Glomerular endothelial cell (primary cell): ENCODE measurements around the gene RUNDC3A. TPM values are rescaled to one million over a fixed set of nuclear protein-coding genes. Genes with fewer than 3 reads are reported as not detected.
"Not testable (repeated sequence)": the region's sequence is repeated elsewhere in the genome, so short reads cannot be mapped to it uniquely, and the experiment has no call there.

Experiments
- DNase-seq: peaks from one replicate; pipeline ENCODE4 v3.0.0-alpha.2; 2011; ENCODE audit warnings: low read depth, low spot score; ENCODE audit errors: extremely low read depth
- total RNA-seq: library from RNA; depleted of rRNA; stranded (reverse); fragments of >200 nt; gene quantifications from 2 replicates; pipeline ENCODE4 v1.2.3, GENCODE V29; 2015

Gene RUNDC3A
- total RNA-seq, 1 donor from 2014 or later, result 0.82 TPM

DNA sequence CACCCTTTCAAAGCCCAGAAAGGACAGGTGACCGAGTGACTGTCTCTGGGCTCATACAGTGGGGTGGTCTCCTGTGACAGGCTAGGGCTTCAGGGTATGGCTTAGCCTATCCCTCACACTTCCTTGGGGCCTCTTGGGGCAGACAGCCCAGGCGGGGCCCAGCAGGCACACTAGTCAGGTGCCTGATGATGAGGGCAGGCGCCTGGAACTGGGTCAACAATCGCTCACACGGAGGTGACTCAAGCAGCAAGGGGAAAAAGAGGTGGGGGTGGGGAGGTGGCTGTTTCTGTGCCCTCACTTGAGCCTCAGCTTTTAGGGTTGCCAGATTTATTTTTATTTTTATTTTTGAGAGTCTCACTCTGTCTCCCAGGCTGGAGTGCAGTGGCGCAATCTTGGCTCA is 30.3 kb downstream of the RUNDC3A start:
- no peak for DNase-seq

DNA sequence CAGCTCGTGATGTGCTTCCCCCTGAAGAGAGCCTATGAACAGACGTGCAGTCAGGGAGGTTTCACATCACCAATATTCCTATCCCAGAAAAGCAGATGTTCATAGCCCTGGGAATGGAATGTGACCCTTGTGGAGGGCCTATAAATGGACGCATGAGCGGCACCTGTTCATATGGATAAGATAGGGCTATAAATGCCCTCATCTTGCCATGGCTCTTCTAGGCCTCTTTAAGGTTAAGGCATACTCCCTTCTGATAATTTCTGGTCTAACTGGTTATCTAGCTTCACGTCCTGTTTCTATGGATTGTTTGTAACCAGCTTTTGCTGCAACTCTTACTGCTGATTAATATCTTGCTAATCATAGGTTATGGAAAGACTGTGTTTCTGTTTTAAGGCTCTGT is 32.2 kb downstream of the RUNDC3A start:
- DNase-seq, result not testable (repeated sequence)

DNA sequence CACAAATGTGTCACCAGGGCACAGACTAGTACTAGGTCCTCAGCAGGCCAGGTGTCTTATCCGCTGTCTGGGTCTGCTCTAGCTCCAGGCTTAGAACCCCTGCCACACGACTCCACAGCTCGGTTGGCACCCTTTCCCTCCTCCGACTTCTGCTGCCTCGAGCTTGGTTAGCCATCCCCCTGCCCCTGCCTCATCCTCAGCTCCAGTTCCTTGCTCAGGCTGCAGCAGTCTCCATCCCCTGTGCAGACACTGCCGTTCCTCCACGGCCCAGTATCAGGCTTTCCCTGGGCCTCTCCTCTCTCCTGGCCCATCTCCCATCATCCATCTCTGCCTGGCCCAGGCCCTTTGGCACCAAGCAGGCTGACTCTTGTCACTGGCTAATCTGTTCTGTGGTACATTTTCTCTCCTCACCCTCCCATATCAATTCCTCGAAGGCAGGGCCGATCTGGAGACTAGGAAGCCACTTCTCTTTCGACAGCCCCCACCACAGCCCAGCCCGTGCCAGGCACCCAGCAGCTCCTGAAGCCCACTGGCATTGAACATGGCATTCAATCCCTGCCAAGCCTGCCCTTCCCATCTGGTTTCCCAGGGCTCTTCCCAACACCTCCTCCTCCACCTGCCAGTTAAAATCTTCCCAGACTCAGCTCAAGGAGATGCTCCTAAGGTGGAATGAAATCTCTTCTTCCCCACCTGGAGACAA is 35.3 kb downstream of the RUNDC3A start:
- no peak for DNase-seq

DNA sequence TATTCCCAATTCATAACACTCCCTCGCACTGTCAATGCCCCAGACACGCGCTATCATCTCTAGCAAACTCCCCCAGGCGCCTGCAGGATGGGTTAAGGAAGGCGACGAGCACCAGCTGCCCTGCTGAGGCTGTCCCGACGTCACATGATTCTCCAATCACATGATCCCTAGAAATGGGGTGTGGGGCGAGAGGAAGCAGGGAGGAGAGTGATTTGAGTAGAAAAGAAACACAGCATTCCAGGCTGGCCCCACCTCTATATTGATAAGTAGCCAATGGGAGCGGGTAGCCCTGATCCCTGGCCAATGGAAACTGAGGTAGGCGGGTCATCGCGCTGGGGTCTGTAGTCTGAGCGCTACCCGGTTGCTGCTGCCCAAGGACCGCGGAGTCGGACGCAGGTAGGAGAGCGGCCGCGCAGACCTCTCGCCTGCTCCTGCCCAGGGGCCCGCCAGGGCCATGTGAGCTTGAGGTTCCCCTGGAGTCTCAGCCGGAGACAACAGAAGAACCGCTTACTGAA is 36.6 kb downstream of the RUNDC3A start, which contains the start of gene GRN:
Gene GRN, plus strand, starts transcription at position 364 of the 515 bp plus-strand sequence. CDS start 3,863 bp downstream, outside the sequence.
- DNase-seq, result peak; percentile 90

DNA sequence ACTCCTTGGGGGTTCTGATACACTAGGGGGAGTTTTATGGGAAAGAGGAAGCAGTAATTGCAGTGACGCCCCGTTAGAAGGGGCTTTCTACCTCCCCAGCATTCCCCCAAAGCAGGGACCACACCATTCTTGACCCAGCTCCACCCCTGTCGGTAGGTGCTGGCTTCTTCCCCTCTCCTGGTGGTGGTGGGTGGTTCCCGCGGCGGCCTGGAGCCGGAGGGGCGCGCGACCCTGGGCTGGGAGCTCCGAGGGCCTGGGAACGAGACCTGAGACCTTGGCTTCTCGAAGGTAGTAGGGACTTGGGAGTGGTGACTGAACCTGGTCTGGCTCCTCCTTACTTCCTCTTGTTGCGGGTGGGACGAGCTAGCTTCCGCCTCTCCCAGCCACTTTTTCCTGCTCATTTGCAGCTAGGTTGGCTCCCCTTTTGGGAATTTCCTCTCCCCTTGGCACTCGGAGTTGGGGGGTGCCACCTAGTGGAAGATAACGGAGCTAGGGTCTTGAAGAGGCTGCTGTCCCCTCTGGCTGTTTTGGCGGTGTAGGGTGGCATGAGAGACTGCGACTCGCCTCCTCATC is 37.1 kb downstream of the RUNDC3A start:
- no peak for DNase-seq

DNA sequence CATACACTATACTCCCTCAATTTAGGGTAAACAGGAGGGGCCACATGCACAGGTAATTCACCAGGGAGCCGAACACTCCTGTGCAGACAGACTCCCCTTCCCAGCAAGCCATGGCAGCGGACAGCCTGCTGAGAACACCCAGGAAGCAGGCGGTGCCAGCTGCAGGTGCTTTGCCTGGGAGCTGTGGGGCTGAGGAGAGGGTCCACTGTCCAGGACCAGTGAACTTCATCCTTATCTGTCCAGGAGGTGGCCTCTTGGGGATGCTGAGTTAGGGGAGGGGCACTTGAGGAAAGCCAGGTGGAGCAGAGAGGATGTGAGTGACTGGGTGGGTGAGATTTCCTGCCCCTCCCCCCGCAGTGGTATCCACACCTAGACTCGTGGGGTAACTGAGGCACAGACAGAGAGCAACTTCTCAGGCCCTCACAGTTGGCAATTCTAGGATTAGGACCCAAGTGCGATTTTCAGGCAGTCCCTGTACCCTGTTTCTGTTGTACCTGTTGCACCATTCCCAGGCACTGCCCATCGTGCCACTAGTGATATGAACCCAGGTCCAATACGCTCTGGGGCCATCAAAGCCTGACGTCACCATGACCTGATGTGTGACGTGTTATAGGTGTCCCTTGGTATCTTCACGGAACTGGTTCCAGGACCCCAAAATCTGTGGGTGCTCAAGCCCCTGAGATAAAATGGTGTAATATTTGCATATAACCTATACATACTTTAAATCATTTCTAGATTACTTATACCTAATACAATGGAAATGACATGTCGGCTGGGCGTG is 37.9 kb downstream of the RUNDC3A start:
- no peak for DNase-seq

DNA sequence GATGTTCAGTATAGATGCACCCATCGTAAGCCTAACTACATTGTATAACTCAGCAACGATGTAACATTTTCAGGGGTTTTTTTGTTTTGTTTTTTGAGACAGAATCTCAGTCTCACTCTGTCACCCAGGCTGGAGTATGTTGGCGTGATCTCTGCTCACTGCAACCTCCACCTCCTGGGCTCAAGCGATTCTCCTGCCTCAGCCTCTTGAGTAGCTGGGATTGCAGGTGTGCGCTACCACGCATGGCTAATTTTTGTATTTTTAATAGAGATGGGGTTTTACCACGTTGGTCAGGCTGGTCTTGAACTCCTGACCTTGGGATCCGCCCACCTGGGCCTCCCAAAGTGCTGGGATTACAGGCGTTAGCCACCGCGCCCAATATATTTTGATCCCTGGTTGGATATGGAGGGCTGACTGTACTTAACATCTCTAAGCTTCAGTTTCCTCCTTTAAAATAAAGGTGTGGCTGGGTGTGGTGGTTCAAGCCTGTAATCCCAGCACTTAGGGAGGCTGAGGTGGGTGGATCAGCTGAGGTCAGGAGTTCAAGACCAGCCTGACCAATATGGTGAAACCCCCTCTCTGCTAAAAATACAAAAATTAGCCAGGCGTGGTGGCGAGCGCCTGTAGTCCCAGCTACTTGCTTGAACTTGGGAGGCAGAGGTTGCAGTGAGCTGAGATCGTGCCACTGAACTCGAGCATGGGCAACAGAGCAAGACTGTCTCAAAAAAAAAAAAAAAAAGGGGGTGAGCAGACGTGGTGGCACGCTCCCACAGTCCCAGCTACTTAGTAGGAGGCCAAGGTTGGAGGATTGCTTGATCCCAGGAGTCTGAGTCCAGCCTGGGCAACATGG is 39.0 kb downstream of the RUNDC3A start:
- DNase-seq, result not testable (repeated sequence)

DNA sequence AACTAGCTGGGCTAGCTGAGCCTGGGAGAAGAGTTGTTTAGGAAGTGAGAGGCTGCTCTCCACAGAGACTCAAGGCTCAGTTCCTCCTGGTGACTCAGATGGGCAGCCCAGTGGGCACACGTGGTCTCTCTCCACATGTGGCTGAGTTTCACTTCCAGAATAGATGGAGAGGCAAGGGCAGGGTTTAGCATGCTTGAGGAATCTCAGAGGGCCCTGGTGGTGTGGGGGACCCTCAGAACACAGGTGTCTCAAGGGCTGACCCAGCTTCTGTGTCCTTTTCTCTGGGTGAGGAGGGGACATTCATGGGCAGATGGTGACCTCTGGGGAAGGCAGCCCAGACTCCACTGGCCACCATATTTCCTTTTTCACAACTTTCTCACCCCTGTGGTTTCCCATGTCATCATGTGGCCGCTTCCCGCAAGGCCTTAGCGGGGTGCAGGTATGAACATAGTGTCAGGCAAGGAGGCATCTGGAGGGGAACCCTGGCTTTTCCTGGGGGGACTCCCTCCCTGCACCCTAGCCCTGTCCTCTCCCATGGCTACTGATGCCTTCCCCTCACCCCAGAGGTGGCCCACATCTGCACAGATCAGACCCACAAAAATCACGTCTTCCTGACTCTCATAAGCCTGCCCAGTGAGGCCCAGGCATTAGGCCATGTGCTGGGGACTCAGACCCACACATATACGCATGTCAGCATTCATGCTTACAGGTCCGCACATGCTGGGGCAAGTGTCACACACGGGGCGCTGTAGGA is 40.0 kb downstream of the RUNDC3A start:
- no peak for DNase-seq

DNA sequence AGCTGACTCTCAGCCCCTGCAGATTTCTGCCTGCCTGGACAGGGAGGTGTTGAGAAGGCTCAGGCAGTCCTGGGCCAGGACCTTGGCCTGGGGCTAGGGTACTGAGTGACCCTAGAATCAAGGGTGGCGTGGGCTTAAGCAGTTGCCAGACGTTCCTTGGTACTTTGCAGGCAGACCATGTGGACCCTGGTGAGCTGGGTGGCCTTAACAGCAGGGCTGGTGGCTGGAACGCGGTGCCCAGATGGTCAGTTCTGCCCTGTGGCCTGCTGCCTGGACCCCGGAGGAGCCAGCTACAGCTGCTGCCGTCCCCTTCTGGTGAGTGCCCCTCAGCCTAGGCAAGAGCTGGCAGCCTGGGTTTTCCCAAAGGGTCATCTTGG is 40.6 kb downstream of the RUNDC3A start:
- no peak for DNase-seq

DNA sequence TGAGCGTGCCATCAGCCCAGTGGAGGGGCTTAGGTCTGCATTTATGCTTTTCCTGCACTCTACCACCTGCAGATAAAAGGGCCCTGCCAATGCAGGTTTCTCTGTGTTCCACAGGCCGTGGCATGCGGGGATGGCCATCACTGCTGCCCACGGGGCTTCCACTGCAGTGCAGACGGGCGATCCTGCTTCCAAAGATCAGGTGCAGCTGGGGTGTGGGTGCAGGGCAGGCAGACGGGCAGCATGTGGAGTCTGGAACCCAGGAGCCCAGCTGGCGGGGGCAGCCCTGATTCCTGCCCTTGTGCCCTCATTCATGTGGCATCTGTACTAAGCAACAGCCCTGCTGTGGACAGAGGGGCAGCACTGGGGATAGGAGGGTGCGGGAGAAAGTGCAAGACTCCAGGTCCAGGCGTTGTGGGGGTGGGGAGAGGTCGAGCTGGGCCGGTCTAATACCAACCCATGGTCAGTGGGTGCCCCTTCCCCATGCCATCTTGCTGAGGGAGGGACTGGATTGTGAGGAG is 41.2 kb downstream of the RUNDC3A start:
- no peak for DNase-seq

DNA sequence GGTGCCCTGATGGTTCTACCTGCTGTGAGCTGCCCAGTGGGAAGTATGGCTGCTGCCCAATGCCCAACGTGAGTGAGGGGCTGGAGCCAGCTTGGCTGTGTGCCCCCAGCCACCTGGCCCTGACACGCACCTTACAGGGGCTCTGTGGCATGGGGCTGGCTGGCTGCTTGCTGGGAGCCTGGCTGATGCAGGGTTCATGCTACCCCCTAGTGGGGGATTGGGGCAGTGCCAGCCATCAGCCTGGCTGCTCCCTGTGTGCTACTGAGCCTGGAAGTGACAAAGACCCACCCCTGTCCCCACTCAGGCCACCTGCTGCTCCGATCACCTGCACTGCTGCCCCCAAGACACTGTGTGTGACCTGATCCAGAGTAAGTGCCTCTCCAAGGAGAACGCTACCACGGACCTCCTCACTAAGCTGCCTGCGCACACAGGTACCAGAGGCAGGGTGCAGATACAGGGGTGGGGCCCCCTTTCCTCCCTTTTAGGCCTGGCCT is 42.4 kb downstream of the RUNDC3A start:
- no peak for DNase-seq

DNA sequence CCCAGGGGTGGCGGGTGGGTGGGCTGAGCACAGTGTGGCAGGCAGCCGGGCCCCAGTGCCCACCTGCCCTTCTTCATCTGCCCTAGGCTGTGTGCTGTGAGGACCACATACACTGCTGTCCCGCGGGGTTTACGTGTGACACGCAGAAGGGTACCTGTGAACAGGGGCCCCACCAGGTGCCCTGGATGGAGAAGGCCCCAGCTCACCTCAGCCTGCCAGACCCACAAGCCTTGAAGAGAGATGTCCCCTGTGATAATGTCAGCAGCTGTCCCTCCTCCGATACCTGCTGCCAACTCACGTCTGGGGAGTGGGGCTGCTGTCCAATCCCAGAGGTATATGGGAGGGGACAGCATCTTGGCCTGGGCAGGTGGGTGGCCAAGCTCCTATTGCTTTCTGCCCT is 43.1 kb downstream of the RUNDC3A start:
- DNase-seq, result no peak

DNA sequence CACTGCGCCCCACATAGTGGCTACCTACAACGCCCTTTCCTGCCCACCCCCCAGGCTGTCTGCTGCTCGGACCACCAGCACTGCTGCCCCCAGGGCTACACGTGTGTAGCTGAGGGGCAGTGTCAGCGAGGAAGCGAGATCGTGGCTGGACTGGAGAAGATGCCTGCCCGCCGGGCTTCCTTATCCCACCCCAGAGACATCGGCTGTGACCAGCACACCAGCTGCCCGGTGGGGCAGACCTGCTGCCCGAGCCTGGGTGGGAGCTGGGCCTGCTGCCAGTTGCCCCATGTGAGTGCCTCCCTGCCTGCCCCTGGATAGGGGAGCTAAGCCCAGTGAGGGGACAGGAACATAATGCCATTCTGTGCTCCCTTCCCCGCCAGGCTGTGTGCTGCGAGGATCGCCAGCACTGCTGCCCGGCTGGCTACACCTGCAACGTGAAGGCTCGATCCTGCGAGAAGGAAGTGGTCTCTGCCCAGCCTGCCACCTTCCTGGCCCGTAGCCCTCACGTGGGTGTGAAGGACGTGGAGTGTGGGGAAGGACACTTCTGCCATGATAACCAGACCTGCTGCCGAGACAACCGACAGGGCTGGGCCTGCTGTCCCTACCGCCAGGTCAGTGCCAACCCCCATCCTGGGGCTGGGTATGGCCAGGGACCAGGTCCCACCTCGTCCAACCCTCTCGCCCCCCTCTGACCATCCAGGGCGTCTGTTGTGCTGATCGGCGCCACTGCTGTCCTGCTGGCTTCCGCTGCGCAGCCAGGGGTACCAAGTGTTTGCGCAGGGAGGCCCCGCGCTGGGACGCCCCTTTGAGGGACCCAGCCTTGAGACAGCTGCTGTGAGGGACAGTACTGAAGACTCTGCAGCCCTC is 43.8 kb downstream of the RUNDC3A start:
- DNase-seq, result no peak

DNA sequence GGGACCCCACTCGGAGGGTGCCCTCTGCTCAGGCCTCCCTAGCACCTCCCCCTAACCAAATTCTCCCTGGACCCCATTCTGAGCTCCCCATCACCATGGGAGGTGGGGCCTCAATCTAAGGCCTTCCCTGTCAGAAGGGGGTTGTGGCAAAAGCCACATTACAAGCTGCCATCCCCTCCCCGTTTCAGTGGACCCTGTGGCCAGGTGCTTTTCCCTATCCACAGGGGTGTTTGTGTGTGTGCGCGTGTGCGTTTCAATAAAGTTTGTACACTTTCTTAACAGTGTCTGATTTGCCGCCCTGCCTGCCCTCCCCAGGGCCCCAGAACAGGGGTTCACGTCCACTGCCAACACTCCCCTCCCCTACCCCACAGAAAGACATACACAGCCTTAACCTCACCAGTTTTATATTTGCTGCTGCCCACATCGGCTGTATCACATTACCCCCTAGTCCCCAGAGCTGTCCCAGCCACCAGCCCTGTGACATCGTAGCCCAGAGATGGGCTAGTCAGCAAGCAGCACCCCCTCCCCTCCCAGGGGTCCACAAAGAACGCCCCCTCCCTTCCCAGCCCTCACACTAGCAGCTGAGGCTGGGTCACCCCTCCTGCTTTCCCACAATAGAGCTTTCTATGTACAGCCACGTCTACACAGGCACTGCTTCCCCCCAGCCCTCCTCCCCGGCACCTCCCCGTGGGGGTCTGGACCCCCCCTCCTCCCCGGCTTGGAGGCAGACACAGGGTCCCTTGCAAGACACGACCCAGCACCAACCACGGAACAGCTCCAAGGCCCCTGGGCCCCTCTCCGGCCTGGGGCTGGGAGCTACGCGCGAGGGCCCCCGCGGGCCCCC is 44.6 kb downstream of the RUNDC3A start:
- DNase-seq, result no peak

DNA sequence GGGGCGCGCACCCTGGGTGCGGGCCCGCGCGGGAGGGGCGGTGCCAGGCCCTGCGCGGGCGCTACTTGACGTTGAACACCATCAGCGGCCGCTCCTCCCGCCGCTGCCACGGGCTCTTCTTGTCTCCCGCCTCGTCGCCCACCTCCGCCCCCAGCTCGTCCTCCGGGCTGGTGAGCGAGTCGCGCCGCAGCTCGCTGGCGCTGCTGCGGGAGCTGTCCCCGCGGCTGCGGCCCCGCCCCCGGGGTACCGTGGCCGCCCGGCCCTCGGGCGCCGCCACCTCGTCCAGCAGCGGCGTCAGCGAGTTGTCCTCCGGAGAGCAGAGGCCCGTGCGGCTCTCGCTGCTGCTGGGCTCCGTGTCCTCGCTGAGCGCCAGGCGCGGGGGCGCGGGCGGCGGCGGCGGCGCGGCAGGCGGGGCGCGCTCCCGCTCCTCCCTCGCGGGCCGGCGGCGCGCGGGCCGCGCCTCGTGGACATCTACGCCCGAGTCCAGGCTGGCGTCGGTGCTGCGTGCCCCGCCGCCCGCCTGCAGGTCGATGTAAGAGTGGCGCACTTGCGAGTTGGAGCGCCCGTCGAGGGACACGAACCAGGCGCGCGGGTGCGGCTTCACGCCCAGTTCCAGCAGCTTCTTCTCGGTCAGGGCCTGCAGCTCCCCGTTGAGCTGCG is 45.4 kb downstream of the RUNDC3A start:
- no peak for DNase-seq

DNA sequence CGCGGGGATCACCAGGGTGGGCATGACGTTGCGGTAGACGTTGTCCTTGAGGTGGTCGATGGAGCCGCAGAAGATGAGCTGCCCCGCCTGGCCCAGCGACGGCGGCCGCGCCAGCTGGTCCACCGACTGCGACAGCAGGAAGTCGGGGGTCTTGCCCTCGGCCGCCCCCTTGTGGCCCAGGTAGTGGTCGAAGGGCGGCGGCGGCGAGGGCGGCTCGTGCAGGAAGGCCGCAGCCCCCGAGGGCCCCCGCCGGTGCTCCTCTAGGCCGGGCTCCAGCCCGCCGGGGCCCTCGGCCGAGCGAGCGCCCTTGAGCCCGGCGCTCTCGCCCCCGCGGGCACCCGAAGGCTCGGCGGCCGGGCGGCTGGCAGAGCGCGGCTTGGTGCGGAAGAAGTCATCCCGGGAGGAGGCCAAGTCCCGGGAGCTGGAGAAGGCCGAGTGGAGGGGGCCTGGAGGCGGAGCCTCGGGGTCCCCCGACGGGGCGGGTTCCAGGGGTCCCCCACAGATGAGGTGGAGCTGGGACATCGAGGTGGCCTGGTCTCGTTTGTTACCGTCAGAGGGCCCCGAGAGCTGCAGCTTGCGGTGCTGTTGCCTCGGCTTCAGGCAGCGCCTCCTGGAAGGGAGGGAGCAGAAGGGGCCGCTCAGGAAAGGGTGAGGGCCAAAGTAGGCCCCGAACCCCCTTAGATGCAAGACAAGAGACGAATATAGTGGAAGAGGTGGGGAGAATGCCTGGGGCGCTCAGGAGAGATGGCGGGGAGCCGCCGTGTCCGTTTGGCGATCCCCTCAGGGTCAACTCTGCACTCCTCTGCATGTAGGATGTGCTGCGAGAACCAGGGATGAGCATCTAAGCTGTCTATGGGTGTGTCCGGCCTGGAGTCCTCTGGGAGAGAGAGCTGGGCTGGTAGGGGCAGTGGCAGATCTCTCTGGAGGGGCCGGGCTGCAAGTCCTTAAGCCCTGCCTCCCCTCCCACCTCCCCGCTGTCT is 46.5 kb downstream of the RUNDC3A start:
- no peak for DNase-seq
